ENCODE results near the gene NHSL1.
A peak's percentile ranks its signal among the peaks of the same experiment; 100 is the strongest.

The NHSL1 gene

GRCh38 chr6:138523347-138524210, 24.3 kb upstream of the NHSL1 start:
- no peak for DNase-seq

GRCh38 chr6:138522611-138523010, 23.3 kb upstream of the NHSL1 start:
- DNase-seq: no peak

DNA sequence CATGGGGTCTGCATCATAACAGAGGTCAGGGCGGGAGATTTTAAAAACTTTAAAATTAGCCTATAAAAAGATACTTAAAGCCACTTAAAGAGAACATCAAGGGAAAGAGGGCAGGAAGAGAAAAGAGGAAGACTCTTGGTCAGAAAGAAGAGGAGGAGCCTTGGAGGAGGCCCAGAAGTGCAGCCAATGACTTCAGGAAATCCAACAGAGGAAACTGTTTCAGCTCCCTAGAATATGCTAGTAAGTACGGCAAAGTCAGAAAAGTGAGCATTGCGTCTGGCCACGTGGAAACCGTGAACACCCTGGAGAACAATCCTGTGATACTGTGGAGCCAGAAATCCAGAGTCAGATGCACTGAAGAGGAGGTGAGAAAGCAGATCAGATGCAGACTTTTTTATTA, 22.5 kb upstream of the NHSL1 start:
- no peak for DNase-seq

DNA sequence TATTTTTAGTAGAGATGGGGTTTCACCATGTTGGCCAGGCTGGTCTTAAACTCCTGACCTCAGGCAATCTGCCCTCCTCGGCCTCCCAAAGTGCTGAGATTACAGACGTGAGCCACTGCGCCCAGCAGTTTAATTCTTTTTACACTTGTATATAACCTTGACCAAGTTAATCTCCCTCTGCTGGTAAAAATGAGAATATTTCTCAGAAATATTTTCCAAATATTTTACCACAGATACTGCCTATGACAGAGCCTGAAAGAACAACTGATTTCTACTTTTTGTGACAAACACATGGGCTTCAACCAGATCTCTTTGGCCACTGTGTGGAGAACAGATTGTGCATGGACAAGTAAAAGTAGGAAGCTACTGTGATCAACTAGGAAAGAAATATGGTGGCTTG, 21.2 kb upstream of the NHSL1 start:
- no peak for DNase-seq

GRCh38 chr6:138518054-138518453, 18.8 kb upstream of the NHSL1 start:
- no peak for DNase-seq

DNA sequence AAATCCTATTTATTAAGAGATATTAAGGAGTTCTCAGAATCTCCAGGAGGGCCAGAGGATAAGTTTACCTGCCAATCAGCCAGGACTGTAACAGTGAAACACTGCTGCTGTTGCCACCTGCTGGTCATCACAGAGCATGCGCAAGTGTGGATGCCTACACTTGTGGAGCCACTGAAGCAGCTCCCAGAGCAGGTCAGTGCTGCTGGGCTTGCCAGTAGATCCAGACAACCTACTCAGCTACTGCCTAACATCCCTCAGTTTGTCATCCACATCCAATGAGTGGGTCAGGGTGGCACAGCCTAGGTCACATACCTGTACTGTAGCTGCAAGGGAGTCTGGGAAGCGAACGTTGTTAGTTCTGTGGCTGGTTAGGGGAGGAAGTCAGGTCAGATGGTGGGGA, 18.3 kb upstream of the NHSL1 start:
- peak; percentile 49 for DNase-seq

DNA sequence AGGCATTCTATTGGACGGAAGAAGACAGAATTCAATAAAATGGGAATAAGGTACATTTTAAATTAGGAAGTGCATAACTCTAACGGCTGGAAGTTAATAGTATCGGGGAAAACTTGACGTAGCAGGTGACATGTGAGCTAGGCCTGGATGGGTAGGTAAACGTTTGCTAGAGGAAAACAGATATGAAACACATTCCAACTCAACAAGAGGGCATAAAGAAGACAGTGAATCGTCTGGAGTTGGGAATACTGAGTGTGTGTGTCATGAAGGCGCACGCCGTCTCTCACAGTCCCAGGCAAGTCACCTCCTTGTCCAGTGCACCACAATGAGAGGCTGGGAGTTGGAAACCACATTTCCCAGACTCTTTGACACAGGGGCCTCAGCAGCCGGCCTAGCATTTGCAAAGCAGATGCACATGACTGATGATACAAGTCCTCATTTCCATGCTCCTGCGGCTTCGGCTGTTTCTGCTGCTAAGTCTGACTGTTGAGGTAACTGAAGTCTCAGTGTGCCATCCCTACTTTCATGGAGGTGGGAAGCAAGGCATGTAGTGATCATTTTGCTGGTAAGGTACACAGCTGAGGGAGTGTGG, 16.5 kb upstream of the NHSL1 start:
- no peak for DNase-seq

- DNase-seq: no peak
Observed at GRCh38 chr6:138514860-138515540, 15.7 kb upstream of the NHSL1 start.

- DNase-seq: no peak
Observed at GRCh38 chr6:138512609-138513008, 13.3 kb upstream of the NHSL1 start.

GRCh38 chr6:138510093-138510492, 10.8 kb upstream of the NHSL1 start:
- DNase-seq: no peak

- peak; percentile 42 for DNase-seq
Observed at GRCh38 chr6:138509371-138509770, 10.1 kb upstream of the NHSL1 start.

- DNase-seq: no peak
Observed at GRCh38 chr6:138508676-138508988, 9.3 kb upstream of the NHSL1 start.

GRCh38 chr6:138507977-138508675, 8.8 kb upstream of the NHSL1 start:
- no peak for DNase-seq

- no peak for DNase-seq
Observed at GRCh38 chr6:138504764-138505689, 5.7 kb upstream of the NHSL1 start.

DNA sequence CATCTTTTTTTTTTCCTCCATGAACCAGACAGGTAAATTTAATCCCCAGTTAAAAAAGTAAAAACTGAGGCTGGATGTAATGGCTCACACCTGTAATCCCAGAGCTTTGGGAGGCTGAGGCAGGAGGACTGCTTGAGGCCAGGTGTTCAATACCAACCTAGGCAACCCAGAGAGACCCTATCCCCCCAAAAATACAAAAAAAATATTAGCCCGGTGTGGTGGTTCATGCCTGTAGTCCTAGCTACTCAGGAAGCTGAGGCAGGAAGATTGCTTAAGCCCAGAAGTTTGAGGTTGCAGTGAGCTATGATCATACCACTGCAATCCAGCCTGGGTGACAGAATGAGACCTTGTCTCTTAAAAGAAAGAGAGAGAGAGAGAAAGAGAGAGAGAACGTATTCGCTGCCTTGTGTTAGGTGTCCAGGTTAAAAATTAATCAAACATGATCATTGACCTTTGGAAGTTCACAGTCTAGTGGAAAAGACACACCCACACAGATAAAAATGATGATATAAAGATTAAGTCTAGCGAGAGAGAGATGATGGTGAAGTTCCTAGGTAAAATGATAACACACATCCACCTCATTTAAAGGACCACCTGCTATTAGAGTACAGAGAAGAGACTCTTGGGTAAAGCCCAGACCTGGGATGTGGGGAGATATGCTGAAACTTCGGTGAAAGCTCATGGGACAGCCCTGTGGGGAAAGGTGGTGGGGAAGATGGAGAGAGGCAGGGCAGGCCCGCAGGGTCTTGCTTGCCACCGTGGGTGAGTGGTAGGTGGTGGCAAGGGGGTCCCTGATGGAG, 4.8 kb upstream of the NHSL1 start:
- DNase-seq: no peak

GRCh38 chr6:138502546-138502945, 3.3 kb upstream of the NHSL1 start:
- DNase-seq: no peak

DNA sequence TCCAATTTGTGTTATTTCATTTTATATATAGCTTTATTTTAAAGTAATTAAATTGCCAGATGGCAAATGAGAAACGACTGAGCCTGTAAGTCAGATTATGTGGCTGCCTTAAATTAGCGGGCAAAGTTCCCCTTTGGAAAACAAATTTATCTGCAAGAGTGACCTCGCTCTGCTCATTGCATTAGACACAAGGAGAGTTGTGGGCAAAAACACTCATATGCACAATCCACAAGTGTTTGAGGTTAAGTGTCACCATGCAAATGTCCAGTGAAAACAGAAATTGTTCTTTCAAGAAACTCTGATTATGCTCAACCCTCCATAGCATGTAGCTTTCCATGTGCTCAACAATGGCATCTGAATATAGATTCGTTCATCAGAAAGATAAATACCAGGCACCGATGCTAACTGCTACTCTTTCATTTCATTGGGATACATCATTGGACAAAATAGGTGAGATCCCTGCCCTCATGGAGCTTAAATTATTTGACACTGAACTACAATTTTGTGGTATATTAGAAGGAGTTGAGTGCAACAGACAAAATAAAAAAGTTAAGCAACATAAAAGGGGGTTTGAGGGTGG, 1.7 kb upstream of the NHSL1 start:
- no peak for DNase-seq

DNA sequence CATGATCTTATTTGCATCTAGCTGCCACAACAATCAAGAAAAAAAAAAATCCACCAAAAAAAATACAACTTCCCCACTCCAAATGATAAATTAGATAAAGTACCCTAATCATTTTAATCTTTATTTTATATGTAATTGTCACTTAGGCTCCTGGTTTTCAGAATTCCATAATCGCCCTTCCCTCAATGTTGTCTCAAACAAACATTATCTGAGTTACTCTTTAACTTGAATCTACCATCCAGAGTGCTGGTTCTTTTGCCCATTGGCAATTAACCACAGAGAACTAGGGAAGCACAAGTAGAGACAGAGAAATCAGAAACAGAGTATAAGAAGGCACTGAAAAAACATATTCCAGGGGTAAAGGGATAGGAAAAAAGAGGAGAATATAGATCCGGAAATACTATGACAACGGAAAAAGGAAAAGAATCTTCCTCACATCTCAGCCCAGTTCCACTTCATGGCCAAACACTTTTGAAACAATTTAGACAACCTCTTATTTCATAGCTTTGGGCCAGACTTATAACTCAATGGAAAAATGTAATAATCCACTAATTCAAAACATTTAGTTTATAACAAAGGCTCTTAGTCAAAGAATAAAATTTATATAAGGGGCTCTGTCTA, 861 bp upstream of the NHSL1 start:
- DNase-seq: no peak

- no peak for DNase-seq
Observed at GRCh38 chr6:138498629-138499302, 528 bp downstream of the NHSL1 start.

DNA sequence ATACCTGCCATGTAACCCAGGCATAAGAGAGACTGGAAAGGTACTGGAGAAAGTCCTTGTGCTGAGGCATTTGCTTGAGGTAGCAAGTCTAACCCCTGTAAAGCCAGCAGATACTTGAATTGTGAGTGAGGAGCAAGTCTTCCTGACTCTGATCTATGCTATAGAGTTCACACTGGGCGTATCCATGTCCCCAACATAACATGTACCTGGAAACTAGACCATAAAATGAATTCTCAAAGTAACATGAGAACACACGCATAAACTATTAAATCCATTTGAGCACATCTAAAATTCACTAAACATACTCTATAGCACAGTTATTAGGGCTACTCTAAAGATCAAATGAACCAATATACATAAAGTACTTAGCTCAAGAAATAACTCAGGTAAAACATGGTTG, 2.0 kb downstream of the NHSL1 start:
- no peak for DNase-seq

Measured in activated CD4-positive, alpha-beta T cell treated with anti-CD3 and anti-CD28 coated beads, Interleukin-2, amount 50 U/mL, for 1 hour (primary cell).